ENCODE measurements around the gene CALCOCO1. TPM values are rescaled to one million over a fixed set of nuclear protein-coding genes. Genes with fewer than 3 reads are reported as not detected.

Gene CALCOCO1, protein sequence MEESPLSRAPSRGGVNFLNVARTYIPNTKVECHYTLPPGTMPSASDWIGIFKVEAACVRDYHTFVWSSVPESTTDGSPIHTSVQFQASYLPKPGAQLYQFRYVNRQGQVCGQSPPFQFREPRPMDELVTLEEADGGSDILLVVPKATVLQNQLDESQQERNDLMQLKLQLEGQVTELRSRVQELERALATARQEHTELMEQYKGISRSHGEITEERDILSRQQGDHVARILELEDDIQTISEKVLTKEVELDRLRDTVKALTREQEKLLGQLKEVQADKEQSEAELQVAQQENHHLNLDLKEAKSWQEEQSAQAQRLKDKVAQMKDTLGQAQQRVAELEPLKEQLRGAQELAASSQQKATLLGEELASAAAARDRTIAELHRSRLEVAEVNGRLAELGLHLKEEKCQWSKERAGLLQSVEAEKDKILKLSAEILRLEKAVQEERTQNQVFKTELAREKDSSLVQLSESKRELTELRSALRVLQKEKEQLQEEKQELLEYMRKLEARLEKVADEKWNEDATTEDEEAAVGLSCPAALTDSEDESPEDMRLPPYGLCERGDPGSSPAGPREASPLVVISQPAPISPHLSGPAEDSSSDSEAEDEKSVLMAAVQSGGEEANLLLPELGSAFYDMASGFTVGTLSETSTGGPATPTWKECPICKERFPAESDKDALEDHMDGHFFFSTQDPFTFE
- 44.7 and 58.2 TPM in 2 replicates for total RNA-seq

DNA sequence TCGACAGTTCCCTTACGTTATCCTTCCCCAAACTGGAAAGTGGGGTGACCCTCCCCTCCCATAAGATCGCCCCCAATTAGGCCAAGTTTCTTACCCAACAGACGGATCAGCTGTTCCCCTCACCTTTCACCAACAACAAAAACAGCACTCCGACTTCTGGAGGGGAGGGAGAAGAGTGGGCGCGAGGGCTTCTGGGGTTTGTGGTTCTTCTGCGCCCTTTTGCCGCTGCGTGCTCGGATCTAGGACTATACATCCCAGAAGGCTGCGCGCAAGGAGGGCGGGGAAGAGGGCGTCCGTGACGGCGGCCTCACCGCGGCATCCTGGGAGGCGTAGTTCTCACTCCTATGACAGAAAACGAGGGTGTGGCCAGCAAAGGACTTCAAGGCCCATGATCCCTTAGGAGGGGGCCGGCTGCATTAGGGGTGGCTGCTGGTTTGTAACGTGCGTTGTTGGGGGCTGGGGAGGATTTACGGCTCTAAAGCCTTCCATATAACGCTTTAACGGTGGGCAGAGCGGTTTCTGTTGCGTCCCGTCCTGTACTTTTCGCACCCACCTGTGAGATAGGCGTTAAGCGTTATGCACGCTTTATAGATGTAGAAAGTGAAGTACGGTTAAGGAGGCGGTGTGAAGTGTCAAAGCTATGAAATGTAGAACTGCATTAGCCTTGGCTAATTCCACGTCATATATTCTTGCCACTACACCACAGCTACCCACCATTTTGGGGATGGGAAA, at the start of gene CALCOCO1:
TSS of gene CALCOCO1 (minus strand) at position 143 of the 732 bp plus-strand sequence. CDS start 2,210 bp downstream, outside the sequence.

DNA sequence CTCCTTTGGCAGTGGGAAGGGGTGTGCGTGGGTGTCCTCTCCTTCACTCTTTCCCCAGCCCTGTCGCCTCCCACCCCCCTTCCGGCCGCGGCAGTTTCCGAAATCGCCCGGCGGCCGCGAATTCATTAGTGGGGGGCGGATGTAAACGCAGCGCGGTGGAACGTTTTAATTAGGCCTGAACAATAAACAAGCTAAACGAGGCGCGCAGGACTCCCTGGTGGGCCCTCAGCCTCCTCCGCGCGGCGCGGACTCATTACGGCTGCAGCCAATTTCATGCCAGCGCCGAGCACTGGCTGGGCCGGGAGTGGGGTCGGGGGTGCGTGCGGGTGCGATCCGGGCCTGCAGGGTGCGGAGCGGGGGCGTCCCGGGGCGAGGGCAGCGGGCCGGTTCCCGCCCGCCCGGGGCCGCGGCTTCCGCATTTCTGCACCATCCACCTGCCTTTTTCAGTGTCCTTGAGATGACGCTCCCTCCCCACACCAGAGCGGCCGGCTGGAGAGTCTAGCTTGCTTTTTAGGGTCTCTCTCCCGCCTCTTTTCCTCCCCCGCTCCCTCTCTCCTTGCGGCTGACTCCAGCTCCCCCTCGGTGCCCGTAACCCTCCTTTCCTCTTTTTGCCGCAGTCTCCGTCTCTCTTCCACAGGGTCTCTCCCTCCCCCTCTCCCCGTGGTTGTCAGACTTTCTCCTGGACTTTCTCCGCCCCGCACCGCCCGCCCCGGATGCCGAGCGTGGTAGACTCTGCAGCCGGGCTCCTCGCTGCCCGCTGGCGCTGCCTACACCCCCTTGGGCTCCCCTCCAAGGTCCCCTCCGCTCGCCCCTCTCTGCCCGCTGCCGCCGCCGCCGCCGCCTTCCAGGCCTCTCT, 24.3 kb upstream of the CALCOCO1 start, which contains the start of gene CISTR:
TSS of gene CISTR (minus strand) at position 644 of the 856 bp plus-strand sequence.

DNA sequence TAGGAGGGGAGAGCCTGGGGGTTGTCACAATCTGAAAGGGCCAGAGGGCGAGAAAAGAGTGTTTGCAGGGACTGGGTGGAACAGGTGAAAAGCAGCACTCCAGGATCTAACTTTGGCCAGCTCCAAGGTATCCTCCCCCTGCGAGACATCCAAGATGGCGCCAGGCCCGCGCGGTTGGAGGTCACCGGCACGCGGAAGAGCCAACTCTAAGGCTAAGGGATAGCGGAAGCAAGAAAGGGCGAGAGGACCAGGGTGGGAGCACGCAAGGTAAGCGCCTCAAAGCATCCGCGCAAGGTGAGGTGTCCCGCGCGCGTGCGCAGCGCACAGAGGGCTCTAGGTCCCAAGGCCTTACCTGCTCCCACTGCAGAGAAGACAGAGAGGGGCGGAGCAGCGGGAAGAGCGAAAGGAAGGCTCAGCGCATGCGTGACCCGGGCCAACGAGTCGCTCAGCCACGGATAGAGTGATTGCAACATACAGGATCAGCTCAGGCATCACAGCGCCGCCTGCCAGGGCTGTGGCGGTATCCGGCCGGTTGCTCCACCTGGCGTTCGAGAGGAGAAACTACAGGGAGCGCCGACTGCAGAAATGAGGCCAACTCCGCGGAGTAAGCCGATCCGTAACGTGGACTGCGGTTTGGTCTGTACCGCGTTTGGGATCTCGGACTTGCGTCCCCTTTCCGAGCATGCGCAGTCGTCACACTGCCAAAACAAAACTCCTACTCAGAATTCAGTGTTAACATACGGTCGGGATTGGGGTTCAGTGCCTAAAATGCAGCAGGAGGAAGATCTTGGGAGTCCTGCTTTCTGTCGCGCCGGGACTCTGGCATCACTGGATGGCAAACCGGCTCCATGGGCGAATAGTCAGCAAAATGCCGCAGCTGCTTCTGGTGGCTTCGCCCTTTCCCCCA, 51.3 kb downstream of the CALCOCO1 start, which contains the start of gene ATP5MC2:
TSS of gene ATP5MC2 (minus strand) at position 383 of the 907 bp plus-strand sequence. CDS start 3,469 bp downstream, outside the sequence.

Other genes starting within 250 kb of the CALCOCO1 start
- gene MAP3K12, start 228.0 kb downstream of the CALCOCO1 start, total RNA-seq = 26.3 and 26.9 TPM in 2 replicates
- 44.9 and 47.0 TPM in 2 replicates for gene TARBP2, start 226.2 kb downstream of the CALCOCO1 start, total RNA-seq
- not detected in 2 replicates for gene NPFF, start 220.0 kb downstream of the CALCOCO1 start, total RNA-seq
- 31.4 and 36.5 TPM in 2 replicates for gene ATF7, start 101.1 kb downstream of the CALCOCO1 start, total RNA-seq
- 118 and 162 TPM in 2 replicates for gene ATP5MC2, start 51.4 kb downstream of the CALCOCO1 start, total RNA-seq
- gene CISTR, start 24.5 kb upstream of the CALCOCO1 start, total RNA-seq = not detected in 2 replicates
- gene HOXC13, start 211.4 kb upstream of the CALCOCO1 start, total RNA-seq = not detected in 2 replicates
- not detected in 2 replicates for gene HOXC12, start 227.5 kb upstream of the CALCOCO1 start, total RNA-seq
- gene HOXC11, start 245.7 kb upstream of the CALCOCO1 start, total RNA-seq = not detected in 2 replicates
- not detected in 2 replicates for gene HOTAIR, start 247.5 kb upstream of the CALCOCO1 start, total RNA-seq